A204.1 (cell line): ENCODE results near the gene ATRIP.

ENCODE experiments used
- FAIRE-seq: peaks from 2 replicates; lab custom pipeline; 2012; peaks lifted over from hg19 to GRCh38; lab: Jason Lieb, UNC

Gene ATRIP

GRCh38 chr3:48410205-48411040 lies 36.1 kb upstream of the ATRIP start:
- FAIRE-seq: no peak

DNA sequence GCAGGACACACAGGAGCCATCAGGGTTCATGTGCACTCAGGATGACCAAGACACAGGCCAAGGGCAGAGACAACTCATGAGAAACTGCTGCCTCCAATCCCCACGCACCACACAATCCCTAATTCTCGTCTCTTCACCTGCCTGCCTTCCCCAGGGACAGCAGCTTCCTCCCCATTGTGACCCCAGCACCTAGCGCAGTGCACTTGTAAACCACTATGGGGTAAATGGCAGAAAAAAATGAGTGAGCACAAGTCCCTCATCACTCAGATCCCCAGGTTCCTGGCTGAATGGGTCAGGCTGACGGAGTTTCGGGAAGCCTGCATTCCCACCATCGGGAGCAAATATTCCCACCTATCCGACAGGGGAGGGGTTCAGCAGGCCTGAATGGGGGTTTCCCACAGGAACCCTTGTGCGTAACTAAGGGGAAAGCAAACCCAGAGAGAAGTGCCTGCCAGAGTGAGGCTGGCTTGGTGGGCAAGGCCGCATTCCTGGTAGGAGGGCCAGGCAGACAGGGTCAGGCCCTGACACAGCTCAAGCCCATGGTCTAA lies 35.4 kb upstream of the ATRIP start:
- FAIRE-seq: no peak

DNA sequence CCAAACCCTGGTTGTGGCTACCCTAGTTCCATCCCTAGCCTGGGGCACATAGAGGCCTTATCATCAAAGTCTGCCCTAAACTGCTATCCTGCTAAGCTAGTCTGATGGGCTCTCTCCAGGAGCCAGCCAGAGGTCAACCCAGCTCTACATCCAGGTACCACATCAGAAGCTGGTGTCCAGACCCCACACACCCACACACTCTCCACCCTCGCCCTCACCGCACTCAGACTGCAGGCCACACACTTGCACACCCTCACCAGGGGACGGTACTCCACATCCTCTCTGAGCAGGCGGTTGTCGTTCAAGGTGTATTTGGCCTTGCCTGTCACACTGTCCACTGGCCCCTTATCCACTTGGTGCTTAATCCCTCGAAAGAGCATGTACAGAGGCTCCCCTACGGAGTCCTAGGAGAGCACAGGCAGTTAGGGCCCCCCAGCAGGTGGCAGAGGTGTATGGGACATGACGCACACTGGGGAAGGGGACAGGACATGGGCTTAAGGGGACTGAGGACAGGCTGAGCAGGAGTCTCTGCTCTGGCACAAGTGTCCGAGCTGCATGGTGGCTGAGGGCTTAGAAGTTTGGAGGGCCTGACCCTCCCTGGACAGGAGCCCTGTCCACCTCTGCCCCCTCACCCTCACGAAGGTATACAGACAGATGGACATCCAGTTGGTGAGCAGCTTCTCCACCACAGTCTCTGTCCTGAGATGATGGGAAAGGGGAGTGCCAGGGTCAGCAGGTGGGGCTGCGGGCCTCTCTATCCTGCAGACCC lies 34.7 kb upstream of the ATRIP start:
- no peak for FAIRE-seq

GRCh38 chr3:48412375-48413001 lies 34.0 kb upstream of the ATRIP start:
- FAIRE-seq: no peak

- no peak for FAIRE-seq
These were observed 33.5 kb upstream of the ATRIP start for GRCh38 chr3:48413086-48413485.

GRCh38 chr3:48413611-48414010 lies 32.9 kb upstream of the ATRIP start:
- FAIRE-seq: no peak

DNA sequence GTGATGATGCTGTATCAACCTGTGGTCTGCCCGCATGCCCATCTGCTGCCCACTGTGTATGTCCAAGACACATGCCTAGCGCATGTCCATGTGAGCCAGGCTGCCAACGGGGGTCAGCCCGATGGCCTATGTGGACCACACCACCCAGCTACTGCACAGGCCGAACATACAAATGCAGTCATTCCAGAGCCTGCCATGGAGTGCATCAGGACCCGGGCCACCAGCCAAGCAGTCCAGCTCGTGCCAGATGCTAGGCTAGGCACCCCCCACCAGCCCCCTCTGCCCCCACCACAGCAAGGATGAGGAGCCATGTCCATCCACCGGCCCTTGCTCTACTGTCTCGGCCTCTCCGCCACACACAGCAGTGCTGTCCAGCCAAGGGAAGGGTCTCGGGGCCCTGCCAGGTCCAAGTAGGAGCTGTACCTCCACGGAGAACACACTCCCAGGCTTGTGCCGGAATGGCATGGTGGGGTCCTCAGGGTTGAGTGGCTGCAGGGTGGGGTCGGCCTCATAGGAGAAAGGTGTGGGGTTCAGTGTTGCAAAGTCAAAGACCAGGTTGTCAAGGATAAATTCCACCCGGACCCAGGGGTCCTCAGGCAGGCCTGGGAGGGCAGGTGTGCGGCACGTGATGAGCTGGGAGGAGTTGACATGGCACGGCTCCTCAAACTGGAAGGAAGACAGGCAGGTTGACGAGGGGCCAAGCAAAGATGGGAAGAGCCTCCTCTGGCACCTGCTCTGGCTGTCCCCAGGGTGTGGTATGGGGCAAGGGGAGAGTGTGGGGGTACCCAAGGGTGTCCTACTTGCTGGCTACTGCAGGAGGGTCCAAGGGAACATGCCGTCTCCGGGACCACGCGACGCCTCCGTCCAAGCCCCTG lies 31.9 kb upstream of the ATRIP start:
- no peak for FAIRE-seq

DNA sequence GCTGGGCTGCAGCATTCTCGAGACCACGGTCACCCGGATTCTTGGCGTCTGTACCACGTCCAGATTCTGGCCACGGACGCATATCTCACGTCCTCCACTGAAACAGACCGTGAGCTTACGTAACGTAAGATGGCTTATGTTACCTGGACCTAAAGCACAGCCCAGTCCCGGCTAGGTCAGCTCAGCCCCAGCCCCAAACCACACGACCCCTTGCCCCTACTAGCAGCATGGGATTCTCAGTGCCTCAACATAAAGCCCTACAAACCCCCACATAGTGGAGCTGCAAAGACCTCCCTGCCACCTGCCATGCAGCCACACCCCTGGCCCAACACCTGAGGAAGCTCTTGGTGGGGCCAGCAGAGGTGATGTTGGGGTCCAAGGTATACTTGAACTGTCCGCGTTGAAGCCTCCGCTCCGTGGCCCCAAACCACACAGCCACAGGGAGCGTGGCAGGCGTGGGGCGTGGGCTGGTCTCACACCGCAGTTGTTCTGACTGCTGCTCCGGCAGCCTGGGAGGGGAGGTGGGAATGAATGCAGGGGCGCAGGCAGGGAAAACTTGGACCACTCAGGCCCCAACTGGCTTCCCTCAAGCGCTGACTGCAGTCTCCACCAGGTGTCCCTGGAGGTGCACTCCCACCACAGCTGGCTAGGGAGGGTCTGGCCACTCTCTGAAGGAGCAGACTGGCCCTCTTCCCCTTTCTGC lies 31.1 kb upstream of the ATRIP start:
- FAIRE-seq: no peak

- no peak for FAIRE-seq
These were observed 30.4 kb upstream of the ATRIP start for GRCh38 chr3:48416091-48416505.

DNA sequence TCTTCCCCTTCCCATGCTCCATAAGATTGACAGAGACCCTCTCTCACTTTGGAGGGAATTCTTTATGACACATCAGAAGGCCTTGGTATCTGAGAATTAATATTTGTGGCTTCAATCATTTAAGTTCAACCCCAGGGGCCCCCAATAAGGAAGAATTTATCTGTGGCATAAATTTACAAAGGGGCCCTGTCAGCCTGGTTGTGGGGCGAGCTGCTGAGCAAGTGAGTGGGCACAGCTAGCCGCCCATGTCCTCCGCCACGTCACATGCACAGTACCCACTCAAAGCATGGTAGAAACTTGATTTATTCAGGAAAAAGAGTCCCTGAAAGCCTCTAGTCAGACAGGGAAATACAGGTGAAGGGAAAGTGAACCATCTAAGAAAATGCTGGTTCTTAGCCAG lies 30.0 kb upstream of the ATRIP start:
- no peak for FAIRE-seq

DNA sequence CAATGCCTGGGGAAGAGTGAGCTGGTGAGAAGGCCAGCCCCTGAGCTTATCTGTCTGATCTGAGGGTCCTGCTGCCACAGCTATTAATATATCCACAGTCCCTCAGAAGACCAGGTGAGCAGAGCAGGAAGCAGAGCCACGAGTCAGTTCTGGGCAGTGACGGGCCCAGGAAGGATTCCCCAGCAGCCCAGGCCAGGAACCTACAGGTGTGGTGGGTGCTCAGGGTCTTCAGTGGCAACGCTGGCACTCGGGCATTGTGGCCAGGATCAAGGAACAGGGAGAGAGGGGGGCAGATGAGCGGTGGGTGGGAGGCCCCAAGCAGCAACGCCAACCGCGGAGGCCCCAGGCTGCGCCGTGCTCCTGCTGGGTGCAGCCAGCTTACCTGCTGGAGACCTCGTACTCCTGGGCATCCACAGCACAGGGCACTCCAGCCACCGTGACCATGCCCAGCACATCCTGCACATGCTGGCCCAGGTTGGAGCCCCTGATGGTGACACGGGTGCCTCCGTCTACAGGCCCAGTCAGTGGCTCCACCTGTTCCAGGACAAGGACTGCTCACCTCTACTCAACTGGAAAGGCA lies 28.9 kb upstream of the ATRIP start:
- no peak for FAIRE-seq

DNA sequence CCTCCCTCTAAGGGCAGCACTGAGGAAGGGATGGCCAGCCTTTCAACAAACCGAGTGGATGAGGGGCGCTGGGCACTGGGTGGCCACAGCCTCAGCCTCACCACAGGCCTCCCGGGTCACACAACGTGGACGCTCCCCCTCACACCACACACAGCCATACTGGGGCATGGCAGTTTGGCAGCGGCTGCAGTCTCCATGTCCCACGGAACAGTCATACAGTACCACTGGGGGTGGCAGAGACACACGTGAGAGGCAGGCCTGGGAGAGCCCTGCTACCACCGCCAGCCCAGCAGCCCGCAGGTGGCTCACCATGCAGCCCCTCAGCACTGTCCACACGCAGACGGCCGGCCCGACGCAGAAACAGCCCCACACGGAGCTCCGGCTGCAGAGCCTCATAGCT lies 28.4 kb upstream of the ATRIP start:
- no peak for FAIRE-seq

DNA sequence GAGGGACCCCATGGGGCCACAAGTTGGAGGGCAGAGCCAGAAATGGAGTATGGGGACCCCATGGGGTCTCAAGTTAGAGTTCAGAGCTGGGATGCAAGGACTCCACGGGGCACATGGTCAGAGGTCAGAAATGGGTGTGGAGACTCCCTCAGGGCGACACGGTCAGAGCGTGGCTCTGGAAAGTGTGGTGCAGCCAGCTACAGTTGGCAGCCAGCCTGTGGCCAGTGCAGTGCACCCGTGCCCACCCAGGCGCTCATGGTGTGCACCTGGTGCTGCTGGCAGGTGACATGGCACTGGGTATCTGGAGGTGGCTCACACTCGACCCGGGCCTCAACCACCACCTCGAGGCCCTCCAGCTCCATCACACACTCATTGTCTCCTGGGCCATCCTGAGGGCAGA lies 27.9 kb upstream of the ATRIP start:
- no peak for FAIRE-seq

GRCh38 chr3:48419149-48419548 lies 27.4 kb upstream of the ATRIP start:
- no peak for FAIRE-seq

- no peak for FAIRE-seq
These were observed 26.9 kb upstream of the ATRIP start for GRCh38 chr3:48419597-48419996.

GRCh38 chr3:48420561-48420960 lies 26.0 kb upstream of the ATRIP start:
- no peak for FAIRE-seq

GRCh38 chr3:48422272-48422671 lies 24.3 kb upstream of the ATRIP start:
- no peak for FAIRE-seq

GRCh38 chr3:48422681-48423080 lies 23.9 kb upstream of the ATRIP start:
- no peak for FAIRE-seq

DNA sequence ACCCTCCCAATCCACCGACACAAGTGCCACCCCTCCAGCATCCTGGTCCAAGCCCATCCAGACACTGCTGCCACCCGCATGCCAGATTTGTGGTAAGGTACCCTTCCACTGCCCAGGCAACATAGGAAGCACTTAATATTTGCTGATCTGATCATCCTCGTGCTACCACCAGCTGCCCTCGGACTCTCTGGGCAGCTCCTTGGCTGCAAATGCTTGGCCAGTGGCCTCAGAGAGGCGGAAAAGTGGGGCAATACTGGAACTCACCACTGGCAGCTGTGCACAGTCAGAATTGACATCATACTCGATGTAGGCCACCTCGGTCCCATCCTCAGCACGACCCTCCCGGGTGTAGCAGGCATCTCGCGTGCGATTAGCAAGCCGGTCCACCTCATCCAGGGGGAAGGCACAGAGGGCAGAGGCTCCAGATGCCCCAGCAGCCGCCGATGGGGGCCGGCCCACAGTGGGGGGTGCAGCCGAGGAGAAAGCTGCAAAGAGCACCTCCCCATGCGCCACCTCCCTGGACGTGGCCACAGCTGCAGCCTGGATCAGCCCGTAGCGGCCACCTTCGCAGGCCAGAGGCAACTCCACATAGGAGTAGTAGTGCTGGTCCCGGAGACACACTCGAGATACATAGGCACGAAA lies 23.2 kb upstream of the ATRIP start:
- FAIRE-seq: no peak
